Ishikawa (cell line): ENCODE data around the gene TTC13.

Experiments
- CEBPB ChIP-seq: IDR thresholded peaks from 2 replicates; pipeline ENCODE4 v1.6.1; 2012
- CREB1 ChIP-seq: IDR thresholded peaks from 2 replicates; pipeline ENCODE4 v1.6.1; 2012; ENCODE audit warnings: low read depth
- EGR1 ChIP-seq: IDR thresholded peaks from 2 replicates; pipeline ENCODE4 v1.6.1; 2012
- EP300 ChIP-seq: IDR thresholded peaks from 2 replicates; pipeline ENCODE4 v1.6.1; 2012; ENCODE audit warnings: borderline replicate concordance
- FOXM1 ChIP-seq: IDR thresholded peaks from 2 replicates; pipeline ENCODE4 v1.6.1; 2012; ENCODE audit warnings: low read depth, borderline replicate concordance
- MAX ChIP-seq: IDR thresholded peaks from 2 replicates; pipeline ENCODE4 v1.6.1; 2012
- NFIC ChIP-seq: IDR thresholded peaks from 2 replicates; pipeline ENCODE4 v1.6.1; 2012
- RAD21 ChIP-seq: IDR thresholded peaks from 2 replicates; pipeline ENCODE4 v1.6.1; 2012; ENCODE audit warnings: low read depth
- REST ChIP-seq: IDR thresholded peaks from 2 replicates; pipeline ENCODE4 v1.6.1; 2012; ENCODE audit warnings: low read depth, mild to moderate bottlenecking
- TAF1 ChIP-seq: IDR thresholded peaks from 2 replicates; pipeline ENCODE4 v1.6.1; 2012; ENCODE audit warnings: low read depth, mild to moderate bottlenecking
- TCF12 ChIP-seq: IDR thresholded peaks from 2 replicates; pipeline ENCODE4 v1.6.1; 2012; ENCODE audit warnings: low read depth
- TEAD4 ChIP-seq: IDR thresholded peaks from 2 replicates; pipeline ENCODE4 v1.6.1; 2012
- USF1 ChIP-seq: IDR thresholded peaks from 2 replicates; pipeline ENCODE4 v1.6.1; 2012
- YY1 ChIP-seq: IDR thresholded peaks from 2 replicates; pipeline ENCODE4 v1.6.1; 2012; ENCODE audit warnings: low read depth
- ZBTB7A ChIP-seq: IDR thresholded peaks from 2 replicates; pipeline ENCODE4 v1.6.1; 2012; ENCODE audit warnings: low read depth

TTC13 gene

GRCh38 chr1:230905733-230906132, 72.9 kb downstream of the TTC13 start:
- TF ChIP-seq FOXM1 = no peak
- TF ChIP-seq MAX = no peak
- TF ChIP-seq EGR1 = no peak
- TF ChIP-seq CREB1 = no peak
- TF ChIP-seq TAF1 = no peak
- TF ChIP-seq YY1 = no peak
- no peak for TF ChIP-seq TCF12
- no peak for TF ChIP-seq REST
- TF ChIP-seq TEAD4 = no peak

- TF ChIP-seq FOXM1 = no peak
- TF ChIP-seq USF1 = no peak
- TF ChIP-seq TEAD4 = no peak
- TF ChIP-seq RAD21 = no peak
- no peak for TF ChIP-seq MAX
These were observed 76.2 kb downstream of the TTC13 start for GRCh38 chr1:230902349-230902923.

GRCh38 chr1:230901671-230902070, 77.0 kb downstream of the TTC13 start:
- TF ChIP-seq EGR1 (no peak), EP300 (no peak), YY1 (no peak), CREB1 (no peak), MAX (no peak), TEAD4 (no peak), FOXM1 (no peak), REST (no peak), ZBTB7A (no peak)

- TF ChIP-seq TAF1 (no peak), YY1 (no peak), CEBPB (no peak), EP300 (no peak), TCF12 (no peak), ZBTB7A (no peak), MAX (no peak), RAD21 (no peak)
These were observed 77.7 kb downstream of the TTC13 start for GRCh38 chr1:230900984-230901383.

GRCh38 chr1:230899841-230900251, 78.8 kb downstream of the TTC13 start:
- TF ChIP-seq ZBTB7A (no peak), CREB1 (no peak), USF1 (no peak), TAF1 (no peak), TEAD4 (no peak), EGR1 (no peak), YY1 (no peak), TCF12 (no peak), NFIC (no peak), REST (no peak), CEBPB (no peak), RAD21 (no peak), MAX (no peak), FOXM1 (no peak), EP300 (no peak)
